HG03108 (cell line): ENCODE results near the gene ACAP2.
"Not testable (repeated sequence)": the region's sequence is repeated elsewhere in the genome, so short reads cannot be mapped to it uniquely, and the experiment has no call there.

ENCODE experiments used
- ATAC-seq: cut with Tn5 transposase; IDR thresholded peaks from one replicate; pipeline ENCODE4 v1.9.1; 2021; ENCODE audit warnings: moderate library complexity; ENCODE audit not compliant: unreplicated experiment

ACAP2 gene

DNA sequence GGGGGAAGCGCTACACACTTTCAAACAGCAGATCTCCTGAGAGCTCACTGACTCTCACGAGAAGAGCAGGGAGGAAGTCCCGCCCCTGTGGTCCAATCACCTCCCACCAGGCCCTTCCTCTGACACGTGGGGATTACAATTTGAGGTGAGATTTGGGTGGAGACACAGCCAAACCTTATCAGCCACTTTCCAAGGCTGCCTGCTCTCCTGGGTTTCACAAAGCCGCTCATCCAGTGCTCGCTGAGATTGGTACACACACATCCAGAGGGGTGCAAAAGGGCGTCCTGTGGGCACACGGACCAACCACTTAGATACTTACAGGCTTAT lies 195.0 kb downstream of the ACAP2 start:
- ATAC-seq = no peak

DNA sequence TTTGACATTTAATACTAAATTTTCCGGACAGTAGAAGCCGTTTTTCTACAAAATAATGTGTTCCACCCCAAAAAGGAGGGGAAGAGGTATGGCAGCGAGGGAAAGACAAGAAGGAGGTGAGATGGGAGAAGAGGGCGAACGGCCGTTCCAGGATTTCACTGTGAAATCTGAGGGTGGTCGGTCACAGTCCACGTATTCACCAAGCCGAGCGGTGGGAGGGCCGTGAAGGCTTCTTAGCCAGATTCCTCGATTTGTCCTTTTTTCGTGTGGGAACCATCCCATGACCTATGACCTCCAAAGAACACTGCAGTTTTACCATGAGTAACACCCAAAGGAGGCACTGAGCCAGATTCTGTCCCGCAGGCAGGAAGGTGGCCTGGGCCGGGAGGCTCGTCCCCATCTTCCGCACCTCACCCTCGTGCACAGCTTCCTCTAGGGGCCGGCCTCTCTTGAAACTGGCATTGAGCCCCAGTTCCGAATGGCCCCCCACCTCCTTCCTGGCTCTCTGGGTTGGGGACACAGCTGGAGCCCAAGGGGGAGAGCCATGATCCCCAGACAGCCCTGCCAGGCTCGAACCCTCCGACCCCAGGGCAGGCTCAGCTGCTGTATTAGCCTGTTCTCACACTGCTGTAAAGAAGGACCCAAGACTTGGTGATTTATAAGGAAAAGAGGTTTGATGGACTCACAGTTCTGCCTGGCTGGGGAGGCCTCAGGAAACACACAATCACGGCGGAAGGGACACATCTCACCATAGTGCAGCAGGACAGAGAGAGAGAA lies 195.5 kb downstream of the ACAP2 start:
- no peak for ATAC-seq

- no peak for ATAC-seq
Measured at GRCh38 chr3:195246581-195246995, 196.2 kb downstream of the ACAP2 start.

- ATAC-seq = no peak
Measured at GRCh38 chr3:195245531-195245951, 197.3 kb downstream of the ACAP2 start.

DNA sequence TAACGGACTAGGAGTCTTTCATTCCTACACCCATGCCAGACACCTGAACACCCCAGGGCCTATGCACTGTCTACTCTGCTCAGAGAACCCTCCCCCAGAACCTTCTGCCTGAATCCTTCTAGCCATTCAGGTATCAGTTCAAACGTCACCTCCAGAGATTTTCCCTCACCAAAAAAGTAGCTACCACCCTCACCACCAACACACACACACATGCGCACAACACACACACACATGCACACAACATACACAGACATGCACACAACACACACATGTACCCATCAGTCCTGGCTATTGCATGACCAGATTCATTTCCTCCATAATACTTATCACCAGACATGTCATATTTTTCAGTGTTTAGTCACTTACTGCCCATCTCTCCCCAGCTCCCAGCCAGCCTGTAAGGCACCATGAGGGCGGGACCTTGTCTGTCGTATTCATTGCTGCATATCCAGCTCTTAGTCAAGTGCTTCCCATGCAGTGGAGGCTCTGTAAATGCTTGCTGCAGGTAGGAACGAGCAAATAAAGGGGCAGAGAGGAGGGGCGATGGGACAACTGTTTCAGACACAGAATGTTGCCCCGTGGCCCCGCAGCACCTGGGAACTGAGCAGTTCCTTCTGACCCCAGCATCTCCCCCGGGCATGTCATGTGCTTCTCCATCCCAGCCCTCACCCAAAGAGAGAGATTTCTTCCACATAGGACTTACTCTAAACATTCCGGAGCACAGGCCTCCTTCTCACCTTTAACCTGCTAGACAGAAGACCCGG lies 201.0 kb downstream of the ACAP2 start:
- no peak for ATAC-seq

- ATAC-seq = no peak
Measured at GRCh38 chr3:195240939-195241338, 201.9 kb downstream of the ACAP2 start.

GRCh38 chr3:195240171-195240701 lies 202.6 kb downstream of the ACAP2 start:
- ATAC-seq = no peak

GRCh38 chr3:195239121-195239520 lies 203.7 kb downstream of the ACAP2 start:
- ATAC-seq = no peak

DNA sequence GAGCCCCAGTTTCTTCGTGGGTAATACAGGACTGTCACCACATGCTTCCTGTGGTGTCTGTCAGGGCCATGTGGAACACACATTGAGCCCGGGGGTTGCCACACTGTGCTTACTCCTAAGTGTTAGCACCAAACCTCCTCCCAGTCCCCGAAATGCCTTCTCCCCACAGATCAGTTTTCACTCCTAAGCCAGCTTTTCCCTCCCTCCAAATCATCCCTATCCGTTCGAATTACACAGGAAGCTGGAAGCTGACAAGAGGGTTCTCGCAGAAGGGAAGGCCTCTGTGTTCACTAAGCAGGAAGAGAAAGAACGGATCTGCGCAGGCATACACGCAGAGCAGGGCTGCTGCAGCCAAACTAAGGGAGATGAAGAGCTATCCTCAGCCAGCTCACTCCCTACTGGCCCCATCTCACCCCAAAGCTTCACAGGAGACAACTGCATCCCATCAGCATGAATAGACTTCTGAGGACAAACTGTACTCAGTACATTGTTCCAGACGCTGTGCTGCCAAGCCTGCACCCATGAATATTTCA lies 204.2 kb downstream of the ACAP2 start:
- no peak for ATAC-seq

DNA sequence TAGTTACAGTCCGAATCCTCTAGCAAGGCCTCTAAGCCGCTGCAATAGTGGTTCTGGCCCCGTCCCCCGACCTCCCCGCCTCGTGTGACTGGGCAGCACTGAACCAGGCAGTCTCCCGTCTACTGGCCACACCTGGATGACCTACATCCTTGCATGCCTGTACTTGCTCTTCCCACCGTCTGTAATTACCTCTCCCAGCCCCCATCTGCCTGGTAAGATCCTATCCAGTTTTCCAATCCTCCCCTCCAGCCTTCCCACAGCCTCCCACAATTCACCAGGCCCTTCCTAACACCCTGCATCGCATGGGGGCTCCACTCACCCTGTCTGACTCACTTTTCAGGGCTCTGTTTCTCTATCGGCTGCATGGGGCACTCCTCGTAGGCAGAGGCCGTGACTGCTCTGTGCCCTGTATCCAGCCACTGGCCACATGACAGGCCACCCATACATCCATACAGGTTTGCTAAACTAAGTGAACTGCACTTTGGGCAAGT lies 204.7 kb downstream of the ACAP2 start:
- ATAC-seq = no peak

GRCh38 chr3:195236801-195237570 lies 205.8 kb downstream of the ACAP2 start:
- no peak for ATAC-seq

- ATAC-seq = no peak
Measured at GRCh38 chr3:195236076-195236798, 206.6 kb downstream of the ACAP2 start.

GRCh38 chr3:195230244-195230643 lies 212.6 kb downstream of the ACAP2 start:
- no peak for ATAC-seq

- ATAC-seq = not testable (repeated sequence)
Measured at GRCh38 chr3:195228886-195229285, 213.9 kb downstream of the ACAP2 start.

DNA sequence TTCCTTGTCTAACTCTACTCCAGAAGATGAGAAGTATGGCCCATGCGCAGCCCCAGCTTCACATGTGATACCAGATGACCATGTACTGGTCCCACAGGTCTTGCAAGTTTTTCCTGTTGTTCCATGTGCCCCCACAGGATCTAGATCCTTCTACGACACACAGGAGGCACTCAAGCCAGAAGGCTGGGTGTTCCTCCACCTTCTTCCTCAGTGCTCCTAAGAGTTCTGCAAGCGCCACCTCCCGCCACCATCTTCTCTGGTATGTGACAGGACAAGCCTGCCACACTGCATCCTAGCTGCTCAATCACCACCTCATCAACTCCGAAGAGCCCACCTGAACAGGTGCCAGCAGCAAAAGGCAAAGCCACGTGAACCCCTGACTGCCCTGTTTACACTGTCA lies 214.9 kb downstream of the ACAP2 start:
- no peak for ATAC-seq

GRCh38 chr3:195226900-195227447 lies 215.8 kb downstream of the ACAP2 start:
- no peak for ATAC-seq

DNA sequence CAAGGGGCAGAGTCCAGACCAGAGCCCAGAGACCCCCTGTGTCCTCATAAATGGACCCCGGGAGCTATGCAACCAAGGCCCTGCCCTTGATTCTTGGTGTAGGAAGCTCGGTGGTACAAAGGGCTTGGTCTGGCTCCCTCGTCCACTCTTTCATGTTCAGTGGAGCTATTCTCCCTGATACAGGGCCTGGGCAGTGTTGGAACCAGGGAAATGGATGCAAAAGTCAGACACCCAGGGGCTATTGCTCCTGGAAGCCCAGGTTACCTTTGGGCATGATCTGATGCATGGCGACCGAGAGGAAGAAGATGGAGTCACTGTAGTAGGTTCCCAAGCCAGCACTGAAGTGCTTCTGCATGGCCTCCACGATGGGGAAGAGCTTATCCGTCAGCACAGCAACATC lies 216.4 kb downstream of the ACAP2 start:
- no peak for ATAC-seq

DNA sequence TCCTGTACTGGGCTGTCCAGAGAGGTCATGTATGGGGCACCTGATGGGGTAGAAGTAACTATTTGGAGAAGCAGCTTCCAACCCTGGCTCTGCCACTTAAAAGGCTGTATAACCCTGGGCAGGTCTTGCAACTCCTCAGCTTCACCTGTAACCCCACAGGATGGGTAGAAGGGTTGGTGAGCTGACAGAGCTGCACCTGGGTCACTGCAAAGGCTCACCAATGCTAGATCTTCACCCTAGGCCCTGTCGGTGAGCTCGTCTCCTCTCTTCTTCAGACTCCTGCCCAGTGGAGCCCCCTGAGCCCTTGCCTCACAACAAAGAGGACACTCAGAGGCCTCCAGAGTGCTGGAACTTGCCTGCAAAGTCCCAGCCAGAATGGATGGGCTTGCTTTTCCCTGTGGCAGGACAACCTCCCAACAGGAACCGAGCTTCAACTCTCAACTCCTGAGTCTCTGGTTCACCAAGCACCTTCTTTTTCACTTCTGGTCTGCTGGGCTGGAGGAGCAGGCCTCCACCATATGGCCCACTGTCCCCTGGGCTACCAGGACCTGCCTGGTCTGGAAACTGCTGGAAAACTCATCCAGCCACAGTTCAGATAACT lies 217.7 kb downstream of the ACAP2 start:
- no peak for ATAC-seq
